G401 (cell line): ENCODE data around the gene GLT8D1. TPM values are rescaled to one million over a fixed set of nuclear protein-coding genes. Genes with fewer than 3 reads are reported as not detected.

Experiments used
- DNase-seq: peaks from one replicate; pipeline ENCODE4 v3.0.0-alpha.2; 2015; ENCODE audit warnings: low spot score
- in situ Hi-C: cut with HindIII; loops from 2 replicates; pipeline ENCODE4 v1.10.0; 2016; ENCODE audit warnings: low sequenced_read_pairs, mixed read lengths
- total RNA-seq: library from RNA; depleted of rRNA; stranded (reverse); fragments of >200 nt; shearing (Covaris generic); gene quantifications from 2 replicates; pipeline ENCODE4 v1.2.3, GENCODE V29; 2014

Gene GLT8D1
- total RNA-seq, 1 experiment from 2014 or later: 104 TPM

DNA sequence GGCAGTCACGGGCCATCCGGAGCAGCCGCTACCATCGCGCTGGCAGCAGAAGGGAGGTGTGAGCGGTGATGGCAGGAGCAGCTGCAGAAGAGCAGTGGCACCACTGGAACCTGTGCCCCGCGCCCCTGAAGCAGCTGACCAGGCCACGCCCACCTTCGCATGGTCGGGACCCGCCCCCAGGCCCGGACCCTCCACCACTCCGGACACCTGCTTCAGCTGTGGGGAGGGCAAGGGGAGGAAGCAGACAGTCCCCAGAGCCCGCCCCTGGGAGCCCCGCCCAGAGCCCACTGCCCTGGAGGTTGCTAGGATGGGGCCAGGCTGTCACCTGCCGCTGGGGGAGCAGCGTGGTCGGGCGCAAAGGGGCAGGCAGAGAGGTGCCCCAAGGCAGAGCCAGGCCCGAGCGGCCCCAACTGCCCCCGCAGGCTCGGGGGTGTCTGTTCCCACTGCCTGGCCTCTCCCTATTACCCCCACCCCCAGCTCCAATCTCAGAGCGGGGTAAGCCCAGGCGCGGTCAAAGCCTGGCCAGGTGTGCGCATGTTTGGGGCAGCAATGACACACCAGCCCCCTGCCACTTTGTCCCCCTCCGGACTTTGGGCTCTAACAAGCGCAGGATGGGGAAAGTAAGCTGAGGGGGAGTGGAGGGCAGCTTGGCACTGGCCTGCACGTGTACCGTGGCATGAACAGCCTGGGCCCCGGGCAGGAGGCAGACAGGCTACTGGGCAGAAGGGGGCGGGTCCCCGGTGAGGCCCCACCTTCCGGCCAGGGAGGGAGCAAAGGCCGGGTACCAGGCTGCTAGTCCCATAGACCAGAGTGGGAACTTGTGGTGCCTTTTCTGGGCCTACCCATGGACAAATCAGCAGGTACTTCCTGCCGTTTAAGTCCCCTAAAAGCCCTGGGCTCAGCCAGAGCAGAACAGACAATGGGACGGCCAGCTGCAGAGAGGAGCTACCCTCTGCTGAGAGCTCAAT, 9.0 kb upstream of the GLT8D1 start:
- DNase-seq: no peak
- in situ Hi-C loops: no loop called here

DNA sequence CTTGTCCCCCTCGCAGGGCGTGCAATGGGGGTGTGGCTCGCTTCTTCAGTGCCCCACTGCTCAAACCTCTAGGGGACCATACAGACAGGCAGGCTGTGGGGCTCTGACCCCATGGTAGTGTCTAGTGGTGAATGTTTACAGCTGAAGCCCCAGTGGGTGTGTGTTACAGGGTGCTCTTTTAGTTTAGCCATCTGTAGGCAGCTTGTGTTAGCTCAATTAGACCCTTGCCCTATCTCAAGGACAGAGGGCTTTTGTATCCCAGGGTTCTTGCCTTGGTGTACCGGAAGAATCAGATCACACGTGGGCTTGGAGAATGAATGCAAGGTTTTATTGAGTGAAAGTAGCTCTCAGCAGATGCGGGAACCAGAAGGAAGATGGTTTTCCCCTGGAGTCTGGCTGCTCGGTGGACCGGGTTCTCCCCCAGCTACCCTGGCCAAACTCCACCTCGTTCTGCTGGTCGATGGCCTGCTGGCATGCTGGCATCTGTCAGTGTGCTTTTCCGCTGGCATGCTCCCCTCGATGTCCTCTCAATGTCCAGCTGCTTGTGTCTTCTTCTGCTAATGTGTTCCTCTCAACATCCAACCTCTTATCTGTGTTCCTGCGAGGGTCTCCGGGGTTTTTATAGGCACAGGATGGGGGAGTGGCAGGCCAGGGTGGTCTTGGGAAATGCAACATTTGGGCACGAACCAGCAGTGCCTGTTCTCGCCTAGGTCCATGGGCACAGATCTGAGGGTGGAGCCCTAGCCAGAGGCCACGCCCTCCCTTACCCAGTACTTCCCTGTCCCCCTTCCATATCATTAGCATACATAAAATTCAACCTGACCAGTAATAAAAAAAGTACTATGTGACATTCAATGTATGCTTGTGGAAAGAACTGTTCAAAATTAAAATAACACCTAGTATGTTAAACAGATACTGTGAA, 7.0 kb upstream of the GLT8D1 start:
- in situ Hi-C loops: no loop called here
- DNase-seq: no peak

DNA sequence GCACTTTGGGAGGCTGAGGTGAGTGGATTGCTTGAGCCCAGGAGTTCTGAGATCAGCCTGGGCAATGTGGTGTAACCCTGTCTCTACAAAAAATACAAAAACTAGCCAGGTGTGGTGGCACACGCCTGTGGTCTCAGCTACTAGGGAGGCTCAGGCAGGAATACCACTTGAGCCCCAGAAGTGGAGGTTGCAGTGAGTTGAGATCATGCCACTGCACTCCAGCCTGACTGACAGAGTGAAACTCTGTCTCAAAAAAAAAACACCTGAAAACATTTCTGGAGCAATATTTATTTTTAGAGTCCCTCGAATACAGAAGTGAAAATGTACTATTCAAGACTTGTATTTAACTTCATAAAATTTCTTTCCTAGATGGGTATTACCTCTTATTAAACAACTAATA, 4.9 kb upstream of the GLT8D1 start:
- in situ Hi-C loops: no loop called here
- no peak for DNase-seq

DNA sequence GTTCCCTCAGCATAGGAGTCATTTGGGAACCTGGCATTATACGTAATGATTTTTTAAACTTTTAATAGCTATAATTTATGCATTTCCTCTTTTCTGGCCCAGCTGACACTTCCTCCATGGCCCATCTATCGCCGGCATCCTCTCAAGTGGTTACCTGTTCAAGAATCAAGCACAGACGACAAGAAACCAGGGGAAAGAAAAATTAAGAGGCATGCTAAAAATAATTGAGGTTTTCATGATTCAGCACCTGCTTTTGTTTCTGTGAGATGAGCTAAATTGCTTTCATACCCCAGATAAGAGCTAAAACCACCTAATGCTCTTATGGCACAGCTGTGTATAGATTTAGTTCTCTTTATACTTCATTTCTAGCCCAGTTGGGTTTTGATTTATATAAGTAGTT, 2.0 kb upstream of the GLT8D1 start:
- in situ Hi-C loops: no loop called here
- DNase-seq: no peak

DNA sequence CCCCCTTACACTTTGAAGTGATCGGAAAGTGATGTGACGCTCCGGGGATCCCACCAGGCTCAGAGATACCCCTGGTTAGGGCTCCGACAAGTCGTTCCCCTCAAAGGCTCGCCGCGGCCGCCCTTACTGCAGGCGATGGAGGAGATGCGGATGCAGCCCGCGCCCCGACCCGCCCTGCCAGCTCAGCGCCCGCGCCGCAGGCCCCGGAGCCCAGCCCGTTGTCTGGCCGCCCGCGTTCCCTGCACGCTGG, 228 bp downstream of the GLT8D1 start:
- no peak for DNase-seq
- in situ Hi-C loops: no loop called here

DNA sequence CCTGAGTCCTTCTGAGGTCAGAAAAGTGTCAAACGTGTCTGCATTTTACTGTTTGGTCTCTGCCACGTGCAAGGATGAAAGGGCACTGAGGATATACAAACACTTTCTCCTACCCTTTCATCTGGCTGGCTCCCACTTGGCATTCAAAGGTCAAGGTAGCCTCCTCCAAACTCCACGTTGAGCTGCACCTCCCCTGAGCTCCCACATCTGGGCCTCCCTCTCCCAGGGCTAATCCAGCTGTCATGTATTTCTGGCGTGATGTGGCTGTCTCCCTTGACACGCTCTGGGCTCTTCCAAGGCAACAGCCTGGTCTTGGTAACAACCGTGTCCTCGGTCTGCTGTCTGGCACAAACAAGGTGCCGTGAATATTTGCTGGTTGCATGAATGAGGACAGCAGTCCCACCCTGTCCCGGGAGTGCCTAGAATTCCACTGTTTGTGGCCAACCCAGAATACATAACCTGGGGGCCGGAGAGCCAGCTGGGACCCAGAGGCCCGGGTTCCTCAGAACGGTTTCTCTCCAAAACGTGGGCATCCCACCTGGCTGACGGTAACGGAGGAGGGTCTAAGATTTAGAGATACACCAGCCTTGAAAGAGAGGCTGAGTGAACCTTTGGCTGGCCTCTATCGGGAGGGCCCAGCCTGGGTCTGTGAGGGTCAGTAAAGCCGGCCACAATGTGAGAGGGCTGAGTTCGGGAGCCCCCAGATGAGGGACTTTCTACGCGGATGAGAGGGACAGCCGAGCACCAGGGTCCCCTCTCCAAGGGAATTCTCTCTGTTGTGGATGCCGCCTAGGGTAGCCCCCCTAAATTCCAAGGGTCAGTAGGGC, 767 bp downstream of the GLT8D1 start:
- peak; percentile 29 for DNase-seq
- in situ Hi-C loops: no loop called here

DNA sequence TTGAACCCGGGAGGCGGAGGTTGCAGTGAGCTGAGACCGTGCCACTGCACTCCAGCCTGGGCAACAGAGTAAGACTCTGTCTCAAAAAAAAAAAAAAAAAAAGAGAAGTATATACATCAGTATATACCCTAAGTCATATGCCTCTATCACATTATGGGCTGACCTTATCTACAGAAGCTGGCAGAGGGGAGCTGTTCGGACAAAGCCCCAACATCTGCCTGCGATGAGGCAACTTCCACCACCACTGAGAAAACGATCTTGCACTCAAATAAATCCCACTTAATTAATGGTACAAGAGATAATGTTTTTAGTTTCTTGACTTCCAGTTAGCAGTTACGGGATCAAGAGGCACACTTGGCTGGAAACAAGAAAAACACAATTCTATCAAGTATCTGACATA, 2.2 kb downstream of the GLT8D1 start:
- in situ Hi-C loops: no loop called here
- no peak for DNase-seq

DNA sequence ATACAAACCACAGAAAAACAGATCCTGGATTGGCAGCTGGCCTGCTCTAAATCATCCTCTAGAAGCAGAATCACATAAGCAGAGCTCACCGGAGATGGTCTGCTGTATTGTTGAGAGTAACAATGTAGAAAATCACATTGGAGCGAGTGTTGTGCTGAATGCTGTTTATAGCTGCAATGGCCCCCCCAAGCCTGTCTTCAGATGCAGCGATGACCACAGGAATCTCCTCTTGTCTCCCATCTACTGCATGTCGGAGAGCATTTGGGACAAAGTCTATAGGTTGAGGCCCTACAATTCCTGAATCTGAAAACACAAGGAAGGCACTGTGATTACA, 8.0 kb downstream of the GLT8D1 start:
- in situ Hi-C loops: no loop called here
- no peak for DNase-seq

DNA sequence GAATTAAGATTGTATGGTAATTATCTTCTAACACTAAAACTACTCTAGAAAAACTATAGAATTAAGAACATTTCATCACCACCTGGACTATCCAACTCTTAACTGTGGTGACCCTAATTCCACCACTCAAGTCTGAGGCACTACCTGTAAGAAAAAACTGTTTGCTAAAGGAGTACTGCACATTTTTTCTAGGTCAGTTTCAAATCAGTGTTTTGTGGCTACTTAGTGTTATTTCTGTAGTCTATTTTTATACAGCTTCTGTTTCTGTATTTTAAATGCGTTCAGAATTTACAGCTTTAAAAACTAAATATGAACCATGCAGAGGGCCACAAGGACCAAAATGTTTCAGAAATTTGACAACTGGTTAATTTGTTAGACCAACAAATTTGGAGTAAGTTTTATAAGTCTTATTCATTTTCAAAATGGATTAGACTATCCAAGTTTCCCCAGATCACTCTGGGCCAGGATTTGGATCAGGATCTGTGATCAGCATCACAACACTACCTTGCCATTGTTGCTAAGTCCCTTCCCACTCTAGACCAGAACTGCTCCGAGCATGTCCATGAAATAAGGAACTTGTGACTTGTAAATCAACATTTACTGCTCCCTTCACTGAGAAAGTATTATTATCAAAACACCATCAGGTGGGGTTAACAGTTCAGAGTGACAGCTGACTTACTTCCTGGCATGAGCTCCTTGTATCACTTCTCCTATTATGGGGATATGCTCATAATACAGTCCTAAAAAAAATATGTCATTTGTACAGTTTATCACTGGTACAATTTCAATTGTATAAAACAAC, 8.6 kb downstream of the GLT8D1 start:
- DNase-seq: no peak
- in situ Hi-C loops: no loop called here

DNA sequence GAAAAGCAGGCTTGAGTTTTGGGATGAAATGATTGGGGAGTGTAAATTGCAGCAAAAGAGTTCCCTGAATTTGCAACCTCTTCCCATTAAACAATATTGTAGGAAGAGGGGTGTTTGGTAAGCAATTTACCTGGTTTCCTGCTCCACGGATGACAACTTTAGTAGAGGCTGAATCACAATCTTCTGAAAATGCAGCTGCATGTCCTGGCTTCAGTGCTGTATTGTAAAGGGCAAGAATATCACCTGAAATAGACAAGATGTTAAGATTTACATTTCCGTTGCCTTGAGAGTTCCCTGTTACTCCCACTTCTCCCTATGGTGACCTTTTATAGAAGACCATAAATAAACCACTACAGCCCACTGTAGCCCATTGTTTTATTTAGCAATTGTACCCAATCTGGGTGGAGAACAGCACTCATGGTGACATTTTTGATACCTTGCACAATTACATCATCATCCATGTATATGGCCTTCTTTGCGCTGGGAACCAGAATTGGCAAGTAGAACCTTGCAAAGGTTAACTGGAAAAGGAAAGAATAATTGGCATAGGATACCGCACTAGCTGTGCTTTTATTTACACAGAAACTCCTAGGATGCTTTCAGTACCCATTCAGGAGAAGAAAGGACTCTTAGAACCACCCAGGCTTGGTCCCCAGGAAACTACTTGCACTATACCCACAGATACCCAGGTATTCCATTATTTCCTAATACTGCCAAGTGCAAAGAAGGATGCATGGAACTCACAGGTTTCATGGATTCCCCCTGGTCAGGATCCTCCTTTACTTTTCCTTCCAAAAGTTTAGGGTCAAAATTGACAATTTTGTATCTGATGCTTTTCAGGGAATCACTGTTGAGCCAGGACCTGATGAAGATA, 9.6 kb downstream of the GLT8D1 start:
- DNase-seq: no peak
- in situ Hi-C loops: no loop called here

DNA sequence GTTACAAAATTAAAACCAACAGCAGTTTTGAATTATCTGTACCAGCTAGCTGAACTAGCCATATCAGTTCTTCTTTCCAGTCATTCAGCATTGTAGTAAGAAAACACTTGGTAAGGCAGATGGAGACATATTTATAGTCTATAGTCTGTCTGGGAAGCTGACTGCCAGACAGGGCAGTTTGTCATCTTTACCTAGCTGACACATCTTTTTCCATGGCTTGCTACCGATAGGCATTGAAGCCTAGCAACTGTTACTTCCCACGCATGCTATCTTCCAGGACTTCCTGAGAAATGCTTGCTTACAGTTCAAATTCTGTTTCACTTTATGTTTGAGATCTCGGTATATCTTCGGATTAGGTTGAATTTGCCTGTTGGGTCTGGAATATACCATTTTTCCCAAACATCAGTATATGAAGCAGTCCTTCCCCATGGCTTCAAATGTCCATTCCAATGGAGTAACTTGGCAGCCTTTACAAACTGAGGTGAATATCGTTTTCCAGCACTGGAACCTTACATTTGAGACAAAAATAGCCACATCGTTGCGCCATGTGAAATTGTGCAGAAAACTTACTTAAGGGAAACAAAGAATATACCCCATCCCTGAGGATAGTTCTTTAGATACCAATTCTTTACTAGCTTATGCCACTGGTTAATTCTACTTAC, 10.9 kb downstream of the GLT8D1 start:
- in situ Hi-C loops: no loop called here
- DNase-seq: no peak

DNA sequence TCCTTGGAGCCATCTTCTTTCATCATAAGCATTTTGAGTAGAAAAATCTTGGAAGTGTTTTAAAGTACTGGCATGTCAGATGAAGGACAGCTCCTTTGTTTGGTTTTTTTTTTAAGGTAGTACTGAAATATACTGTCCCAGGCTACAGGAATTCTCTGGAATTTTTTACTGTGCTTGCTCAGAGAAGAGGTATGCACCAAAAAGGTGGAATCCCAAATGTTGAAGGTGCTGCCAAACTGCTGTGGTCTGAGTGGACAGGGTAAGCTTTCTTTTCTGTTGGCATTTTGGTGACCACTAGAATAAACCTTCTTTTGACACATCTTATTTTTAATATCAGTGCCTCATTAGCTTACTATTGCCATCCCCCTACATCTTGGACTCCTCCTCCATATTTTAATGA, 12.5 kb downstream of the GLT8D1 start:
- DNase-seq: no peak
- in situ Hi-C loops: no loop called here

DNA sequence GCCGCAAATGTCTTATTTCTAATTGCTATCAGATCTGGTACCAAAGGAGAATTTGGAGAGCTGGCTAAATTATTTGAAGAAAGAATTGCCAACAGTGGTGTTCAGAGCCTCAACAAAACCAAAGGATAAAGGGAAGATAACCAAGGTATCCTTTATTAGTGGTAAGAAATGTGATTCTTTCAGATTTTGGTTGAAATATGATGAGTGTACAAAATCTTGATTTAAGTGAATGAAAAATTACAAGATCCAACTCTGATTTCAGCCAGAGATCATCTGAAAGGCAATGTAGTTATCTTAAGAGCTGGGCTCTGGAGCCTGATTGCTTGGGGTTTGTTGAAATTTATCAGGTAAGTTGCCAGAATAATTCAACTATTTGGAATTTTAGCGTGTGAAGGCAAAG, 15.0 kb downstream of the GLT8D1 start:
- in situ Hi-C loops: no loop called here

DNA sequence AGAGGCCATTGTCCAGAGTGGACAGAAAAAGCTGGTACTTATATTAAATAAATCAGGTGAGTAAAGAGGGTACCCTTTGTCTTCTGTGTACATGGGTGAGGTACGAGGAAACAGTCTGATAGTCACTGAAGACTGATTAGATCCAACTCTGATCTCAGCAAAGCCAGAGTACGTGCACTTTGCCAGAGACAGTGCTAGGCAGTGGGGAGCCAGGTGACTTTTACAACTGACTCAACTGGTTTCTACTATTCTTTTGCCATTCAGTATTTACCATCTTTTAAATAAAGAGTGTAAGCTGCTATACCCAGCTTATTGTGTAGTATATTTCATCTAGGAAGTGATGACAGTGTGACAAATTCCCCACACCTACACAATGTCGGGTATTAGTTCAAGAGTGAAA, 16.4 kb downstream of the GLT8D1 start:
- DNase-seq: no peak
- in situ Hi-C loops: no loop called here

More for the DNA sequence above, 15.0 kb downstream of the GLT8D1 start:
- DNase-seq: no peak

DNA sequence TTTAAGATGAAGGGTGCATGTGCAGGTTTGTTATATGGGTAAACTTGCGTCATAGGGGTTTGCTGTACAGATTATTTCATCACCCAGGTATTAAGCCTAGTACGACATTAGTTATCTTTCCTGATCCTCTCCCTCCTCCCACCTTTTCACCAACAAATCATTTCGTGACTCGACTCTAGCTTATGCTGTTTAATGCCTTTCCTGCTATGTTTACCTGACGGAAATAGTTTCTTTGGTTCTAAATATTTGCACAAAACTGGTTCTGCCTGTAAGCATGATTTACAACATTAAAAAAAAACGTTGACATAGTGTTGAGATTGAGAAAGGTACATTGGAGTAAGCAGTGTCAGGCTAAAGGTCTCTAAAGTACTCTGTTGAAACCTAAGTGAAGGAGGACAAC, 17.3 kb downstream of the GLT8D1 start:
- in situ Hi-C loops: no loop called here
- no peak for DNase-seq

DNA sequence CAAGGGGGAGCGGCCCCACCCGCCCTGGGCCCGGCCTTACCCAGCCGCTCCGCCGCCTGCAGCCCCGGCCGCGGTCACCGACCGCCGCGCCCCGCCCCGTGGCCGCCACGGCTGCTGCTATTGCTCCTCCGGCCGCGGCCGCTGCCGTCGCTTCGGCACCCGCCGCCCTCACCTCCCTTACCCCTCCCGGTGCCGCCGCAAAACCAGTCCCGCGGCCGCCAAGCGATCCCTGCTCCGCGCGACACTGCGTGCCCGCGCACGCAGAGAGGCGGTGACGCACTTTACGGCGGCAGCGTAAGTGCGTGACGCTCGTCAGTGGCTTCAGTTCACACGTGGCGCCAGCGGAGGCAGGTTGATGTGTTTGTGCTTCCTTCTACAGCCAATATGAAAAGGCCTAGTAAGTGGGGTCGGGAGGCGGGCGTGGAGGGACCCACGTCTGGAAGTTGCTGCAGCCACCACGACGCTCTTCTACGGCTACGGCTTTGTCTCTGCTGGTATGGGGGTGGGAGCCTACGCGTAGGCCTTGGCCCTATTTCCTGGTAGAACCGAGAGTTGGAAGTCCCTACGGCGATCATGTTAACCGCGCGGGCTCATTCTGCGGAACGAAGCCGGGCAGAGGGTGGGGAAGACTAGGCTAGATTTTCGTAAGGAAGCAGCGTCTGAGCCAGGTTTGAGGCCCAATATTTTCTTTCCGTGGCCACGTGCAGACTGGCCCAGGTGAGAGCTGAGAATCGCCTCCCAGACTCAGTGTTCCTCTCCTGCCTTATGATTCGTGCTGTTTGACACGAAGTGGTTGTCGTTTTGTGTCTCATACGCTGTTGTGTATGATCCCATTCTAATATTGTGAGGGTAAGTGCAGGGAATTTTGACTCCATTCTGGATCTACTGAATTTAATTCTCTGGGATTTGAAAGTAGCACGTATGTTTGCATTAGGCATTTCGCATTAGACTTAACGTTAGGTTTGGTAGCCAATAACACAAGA, 19.6 kb downstream of the GLT8D1 start, which contains the start of the genes GNL3 and PBRM1:
Gene GNL3 (plus strand): TSS at position 324 of the 983 bp plus-strand sequence. CDS start 61 bp downstream, at position 385.
Gene PBRM1 (minus strand): TSS at position 205 of the 983 bp plus-strand sequence.
- in situ Hi-C loops: no loop called here
- DNase-seq: peak; percentile 95
